GM23248 (cell line): ENCODE data around the gene PKLR. TPM values are rescaled to one million over a fixed set of nuclear protein-coding genes. Genes with fewer than 3 reads are reported as not detected.

Experiments
- DNase-seq: peaks from one replicate; pipeline ENCODE4 v3.0.0-alpha.2; 2015
- H2AFZ ChIP-seq: fragments of 200-600 bp; sonication (generic); 2 replicates; pipeline ENCODE4 v1.6.1; 2016; ENCODE audit warnings: antibody characterized with exemption
- H3F3A ChIP-seq: fragments of 200-600 bp; sonication (generic); 2 replicates; pipeline ENCODE4 v1.6.1; 2016; ENCODE audit warnings: mild to moderate bottlenecking, antibody characterized with exemption, mixed run types; ENCODE audit not compliant: insufficient read depth
- H3K27ac ChIP-seq: fragments of 200-600 bp; sonication (generic); 2 replicates; pipeline ENCODE4 v1.5.1; 2016; ENCODE audit warnings: mild to moderate bottlenecking
- H3K27me3 ChIP-seq: fragments of 200-600 bp; sonication (generic); replicated peaks from 2 replicates; pipeline ENCODE4 v1.6.1; 2016; ENCODE audit warnings: mild to moderate bottlenecking; ENCODE audit not compliant: insufficient read depth
- H3K36me3 ChIP-seq: fragments of 200-600 bp; sonication (generic); 2 replicates; pipeline ENCODE4 v1.6.1; 2016; ENCODE audit warnings: low read depth, mild to moderate bottlenecking
- H3K4me1 ChIP-seq: fragments of 200-600 bp; sonication (generic); 2 replicates; pipeline ENCODE4 v1.6.1; 2016; ENCODE audit warnings: mild to moderate bottlenecking; ENCODE audit not compliant: insufficient read depth
- H3K4me2 ChIP-seq: fragments of 200-600 bp; sonication (generic); one replicate; pipeline ENCODE4 v1.6.1; 2016; ENCODE audit warnings: mild to moderate bottlenecking; ENCODE audit not compliant: unreplicated experiment
- H3K4me3 ChIP-seq: fragments of 200-600 bp; sonication (generic); 2 replicates; pipeline ENCODE4 v1.5.1; 2016; ENCODE audit warnings: mild to moderate bottlenecking
- H3K79me2 ChIP-seq: fragments of 200-600 bp; sonication (generic); 2 replicates; pipeline ENCODE4 v1.6.1; 2016; ENCODE audit warnings: mild to moderate bottlenecking; ENCODE audit not compliant: insufficient read depth
- H3K9ac ChIP-seq: fragments of 200-600 bp; sonication (generic); 2 replicates; pipeline ENCODE4 v1.6.1; 2016; ENCODE audit warnings: mild to moderate bottlenecking
- H3K9me2 ChIP-seq: fragments of 200-600 bp; sonication (generic); 2 replicates; pipeline ENCODE4 v1.6.1; 2016; ENCODE audit warnings: mixed run types, mild to moderate bottlenecking, moderate library complexity; ENCODE audit not compliant: insufficient read depth
- H3K9me3 ChIP-seq: fragments of 200-600 bp; sonication (generic); one replicate; pipeline ENCODE4 v1.6.1; 2017; ENCODE audit warnings: low read depth
- H4K20me1 ChIP-seq: fragments of 200-600 bp; sonication (generic); 2 replicates; pipeline ENCODE4 v1.6.0; 2016; ENCODE audit not compliant: insufficient read depth
- EZH2 ChIP-seq: fragments of 200-600 bp; sonication (generic); IDR thresholded peaks from 2 replicates; pipeline ENCODE4 v1.6.1; 2018; ENCODE audit warnings: antibody characterized with exemption, mild to moderate bottlenecking; ENCODE audit not compliant: insufficient read depth, poor library complexity, severe bottlenecking
- EZH2phosphoT487 ChIP-seq: fragments of 200-600 bp; sonication (generic); IDR thresholded peaks from 2 replicates; pipeline ENCODE4 v1.6.1; 2018; ENCODE audit warnings: antibody characterized with exemption, moderate library complexity, mild to moderate bottlenecking, low read depth; ENCODE audit not compliant: insufficient read depth
- WGBS, 2 experiments: methylation state at CpG; one replicate each; pipeline ENCODE4 v1.1.6; 2015 to 2017; ENCODE audit warnings: low lambda C conversion rate in 2 of 2, low coverage in 1 of 2; ENCODE audit errors: missing lambda C conversion rate in 2 of 2; 5-methylcytosine and 5-hydroxymethylcytosine counted together
- in situ Hi-C: fragments of 300-500 bp; cut with MboI; formaldehyde crosslinking; loops from 2 replicates; pipeline ENCODE4 v1.15.0; 2020
- polyA plus RNA-seq: library from polyadenylated mRNA; unstranded; fragments of >200 nt; fragmentation: Nextera tagmentation; extraction: Ambion mirVana; gene quantifications from 2 replicates; pipeline ENCODE4 v1.2.1, GENCODE V29; 2016
- total RNA-seq: library from RNA; depleted of rRNA; stranded (reverse); fragments of >200 nt; shearing (Covaris generic); gene quantifications from 2 replicates; pipeline ENCODE4 v1.2.3, GENCODE V29; 2014

PKLR gene
- total and polyA plus RNA-seq, 2 experiments from 2014 or later: not detected

- H3K9me3 ChIP-seq: no peaks in the 10 kb centered on the region
- in situ Hi-C loops: no loop called here
Observed at GRCh38 chr1:155279268-155279667, 22.0 kb downstream of the PKLR start.

GRCh38 chr1:155278689-155279160 lies 22.5 kb downstream of the PKLR start:
- H3K4me3 ChIP-seq: peak overlapping the region; percentile 75; the same call in 1 of the 2 replicates
- peak overlapping the region; percentile 69 for H3K4me2 ChIP-seq
- TF ChIP-seq EZH2phosphoT487 (no peak), EZH2 (no peak)
- no peaks in the 10 kb centered on the region for H3K27me3 ChIP-seq
- 59 to 70% methylated on average over 10 of the region's 10 CpGs for WGBS, 2 experiments
- H3K9me2 ChIP-seq: no peaks in the 10 kb centered on the region
- H3K36me3 ChIP-seq: no peaks in the 10 kb centered on the region
- no peak overlapping the region for H3K9ac ChIP-seq
- H3K4me1 ChIP-seq: 0 out of 2 replicates have a peak, but pooled peaks cover 2% of the 10 kb centered on the region
- no peak overlapping the region for H3K27ac ChIP-seq
- in situ Hi-C loops: no loop called here
- no peaks in the 10 kb centered on the region for H3K9me3 ChIP-seq
- DNase-seq: peak; percentile 48
- peaks cover 7% of the 10 kb centered on the region for H3F3A ChIP-seq
- H3K79me2 ChIP-seq: no peaks in the 10 kb centered on the region
- H4K20me1 ChIP-seq: no peaks in the 10 kb centered on the region
- no peak overlapping the region for H2AFZ ChIP-seq

More at GRCh38 chr1:155279268-155279667, 22.0 kb downstream of the PKLR start:
- H2AFZ ChIP-seq: no peak overlapping the region
- no peaks in the 10 kb centered on the region for H4K20me1 ChIP-seq
- no peaks in the 10 kb centered on the region for H3K79me2 ChIP-seq
- DNase-seq: no peak
- peaks cover 7% of the 10 kb centered on the region for H3F3A ChIP-seq
- TF ChIP-seq EZH2phosphoT487 (no peak), EZH2 (no peak)
- H3K4me2 ChIP-seq: no peak overlapping the region
- 67 to 77% methylated on average over 2 of the region's 2 CpGs for WGBS, 2 experiments
- H3K4me1 ChIP-seq: no peaks in the 10 kb centered on the region
- no peaks in the 10 kb centered on the region for H3K36me3 ChIP-seq
- no peak overlapping the region for H3K4me3 ChIP-seq
- H3K9me2 ChIP-seq: no peaks in the 10 kb centered on the region
- no peak overlapping the region for H3K27ac ChIP-seq
- no peak overlapping the region for H3K9ac ChIP-seq
- no peaks in the 10 kb centered on the region for H3K27me3 ChIP-seq

- H3K27ac ChIP-seq: no peak overlapping the region
- DNase-seq: peak; percentile 59
- H2AFZ ChIP-seq: peak overlapping the region; percentile 77
- no peak for TF ChIP-seq EZH2phosphoT487
- no peak for TF ChIP-seq EZH2
- H3F3A ChIP-seq: peaks cover 7% of the 10 kb centered on the region
- 2% methylated on average over 18 to 29 of the region's 29 CpGs for WGBS, 2 experiments
- in situ Hi-C loops: no loop called here
- H3K4me3 ChIP-seq: peak overlapping the region; percentile 75
- no peaks in the 10 kb centered on the region for H3K79me2 ChIP-seq
- H3K27me3 ChIP-seq: no peaks in the 10 kb centered on the region
- peak overlapping the region; percentile 56 for H3K9ac ChIP-seq
- H3K4me1 ChIP-seq: 0 out of 2 replicates have a peak, but pooled peaks cover 4% of the 10 kb centered on the region
- no peaks in the 10 kb centered on the region for H3K9me3 ChIP-seq
- H3K9me2 ChIP-seq: no peaks in the 10 kb centered on the region
- H4K20me1 ChIP-seq: no peaks in the 10 kb centered on the region
- peak overlapping the region; percentile 69 for H3K4me2 ChIP-seq
- H3K36me3 ChIP-seq: no peaks in the 10 kb centered on the region
Observed at GRCh38 chr1:155277902-155278688, 23.1 kb downstream of the PKLR start.

- Histone ChIP-seq H3K9me3 (no peaks in the 10 kb centered on the region), H3F3A (peaks cover 13% of the 10 kb centered on the region), H3K9ac (peak within 1 kb of the TSS; percentile 56), H2AFZ (peak within 1 kb of the TSS; percentile 77), H3K4me2 (peak within 1 kb of the TSS; percentile 69), H3K27me3 (no peaks in the 10 kb centered on the region), H4K20me1 (no peaks in the 10 kb centered on the region), H3K4me3 (peak within 1 kb of the TSS; percentile 75), H3K36me3 (no peaks in the 10 kb centered on the region), H3K4me1 (peaks cover 4% of the 10 kb centered on the region), H3K9me2 (no peaks in the 10 kb centered on the region), H3K79me2 (peaks cover 5% of the 10 kb centered on the region), H3K27ac (no peak within 1 kb of the TSS)
- 2 to 3% methylated on average over 39 to 63 of the region's 68 CpGs for WGBS, 2 experiments
- DNase-seq: peak; percentile 98
- TF ChIP-seq EZH2phosphoT487 (no peak), EZH2 (no peak)
- in situ Hi-C loops: no loop called here
Observed at GRCh38 chr1:155277070-155277901, 24.0 kb downstream of the PKLR start, which contains the start of gene HCN3. TSS of gene HCN3 (plus strand) at chr1:155277463. CDS start at chr1:155277591, 128 bp downstream.
